NCI-H146 treated with DMSO at 0.1 percent for 48 hours (cell line): ENCODE data around the gene MT1M.
"Not testable (repeated sequence)": the region's sequence is repeated elsewhere in the genome, so short reads cannot be mapped to it uniquely, and the experiment has no call there.

Experiments
- DNase-seq: peaks from one replicate; lab custom pipeline; 2025; ENCODE audit not compliant: unreplicated experiment; lab: John Stamatoyannopoulos, UW

The MT1M gene

DNA sequence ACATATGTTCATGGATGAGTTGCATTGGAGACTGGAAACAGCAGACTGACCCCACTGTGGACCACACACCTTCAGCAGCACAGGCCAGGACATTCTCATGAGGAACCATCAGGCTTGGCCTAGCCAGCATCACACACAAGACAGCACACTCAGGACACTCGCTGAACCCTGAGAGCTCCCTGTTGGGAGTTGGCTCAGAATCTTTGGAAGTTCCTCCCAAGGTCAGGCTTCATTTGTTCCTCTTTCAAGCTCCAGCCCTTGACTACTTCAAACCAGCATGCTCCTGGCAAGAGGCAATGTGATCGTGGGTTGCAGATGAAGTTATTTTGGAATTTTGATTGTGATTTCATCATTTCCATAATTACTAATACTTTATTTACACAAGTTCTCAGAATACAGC lies 39.2 kb downstream of the MT1M start:
- not testable (repeated sequence) for DNase-seq

DNA sequence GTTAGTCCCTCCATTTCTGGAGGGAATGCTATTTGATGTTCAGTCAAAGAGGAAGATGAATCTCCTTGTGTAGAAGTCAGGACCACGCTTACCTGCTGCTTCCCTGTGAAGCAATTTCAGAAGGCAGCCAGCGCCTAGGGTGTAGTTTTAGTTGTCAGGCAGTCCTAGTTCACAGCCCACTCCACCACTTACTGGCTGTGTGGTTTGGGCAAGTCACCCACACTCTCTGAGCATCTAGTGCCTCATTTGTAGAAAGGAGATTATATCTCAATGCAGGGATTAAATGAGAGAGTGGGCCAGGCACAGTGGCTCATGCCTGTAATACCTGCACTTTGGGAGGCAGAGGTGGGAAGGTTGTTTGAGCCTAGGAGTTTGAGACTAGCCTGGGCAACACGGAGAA lies 39.7 kb downstream of the MT1M start:
- DNase-seq: not testable (repeated sequence)

- DNase-seq: no peak
Observed at GRCh38 chr16:56672761-56673536, 40.5 kb downstream of the MT1M start.

DNA sequence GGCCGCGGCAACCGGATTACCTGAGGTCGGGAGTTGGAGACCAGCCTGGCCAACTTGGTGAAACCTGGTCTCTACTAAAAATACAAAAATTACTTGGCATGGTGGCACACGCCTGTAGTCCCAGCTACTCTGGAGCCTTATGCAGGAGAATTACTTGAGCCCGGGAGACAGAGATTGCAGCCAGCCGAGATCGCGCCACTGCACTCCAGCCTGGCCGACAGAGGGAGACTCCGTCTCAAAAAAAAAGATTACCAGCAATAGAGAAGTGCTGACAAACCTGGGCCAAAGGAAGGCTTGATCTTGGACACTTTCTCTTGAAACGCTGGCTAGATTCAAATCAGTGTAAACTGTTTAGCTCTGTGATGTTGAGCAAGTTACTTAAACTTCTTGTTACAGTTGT lies 41.5 kb downstream of the MT1M start:
- DNase-seq: no peak

GRCh38 chr16:56674570-56674969 lies 42.1 kb downstream of the MT1M start:
- not testable (repeated sequence) for DNase-seq

- no peak for DNase-seq
Observed at GRCh38 chr16:56675685-56676210, 43.3 kb downstream of the MT1M start.

DNA sequence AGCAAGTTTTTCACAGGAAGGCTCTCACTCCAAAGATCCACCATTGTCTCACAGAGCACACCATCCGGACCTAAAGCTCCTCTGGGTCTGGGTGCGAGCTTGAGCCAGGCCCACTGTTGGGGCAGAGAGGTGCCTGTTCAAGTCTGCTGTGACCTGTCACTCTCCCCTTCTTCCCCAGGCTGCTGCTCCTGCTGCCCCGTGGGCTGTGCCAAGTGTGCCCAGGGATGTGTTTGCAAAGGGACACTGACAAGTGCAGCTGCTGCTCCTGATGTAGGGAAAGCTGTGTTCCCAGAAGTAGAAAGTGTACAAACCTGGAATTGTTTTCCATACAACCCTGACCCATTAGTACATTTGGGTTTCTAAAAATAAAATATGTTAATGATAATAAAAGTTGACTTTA lies 45.0 kb downstream of the MT1M start:
- DNase-seq: no peak

- no peak for DNase-seq
Observed at GRCh38 chr16:56679078-56679730, 46.7 kb downstream of the MT1M start.

DNA sequence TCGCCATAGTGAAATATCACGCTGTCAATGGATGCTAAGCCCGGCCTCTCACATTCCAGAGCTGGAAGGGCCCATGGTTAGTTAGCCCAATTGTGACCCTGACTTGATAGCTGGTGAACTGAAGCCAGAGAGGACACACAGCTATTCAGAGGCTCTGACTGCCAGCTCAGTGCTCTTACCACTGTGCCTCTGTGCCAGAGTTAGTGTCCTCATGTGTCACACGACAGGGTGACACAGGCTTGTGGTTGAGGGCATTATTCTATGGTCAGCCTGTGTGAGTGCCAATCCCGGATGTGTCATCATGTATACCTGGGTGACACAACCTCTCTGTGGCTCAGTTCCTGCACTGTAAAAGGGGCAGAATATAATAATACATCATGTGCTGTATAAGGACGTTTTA lies 47.4 kb downstream of the MT1M start:
- no peak for DNase-seq

- peak; percentile 62 for DNase-seq
Observed at GRCh38 chr16:56681939-56682702, 49.7 kb downstream of the MT1M start, which contains the start of gene MT1X. TSS of gene MT1X (plus strand) at chr16:56682470. CDS start at chr16:56682541, 71 bp downstream.

GRCh38 chr16:56682703-56683397 lies 50.4 kb downstream of the MT1M start:
- DNase-seq: no peak
